HG02623 (cell line): ENCODE results near the gene DCDC1.

Experiments
- ATAC-seq: cut with Tn5 transposase; IDR thresholded peaks from one replicate; pipeline ENCODE4 v1.9.1; 2021; ENCODE audit warnings: moderate library complexity; ENCODE audit not compliant: unreplicated experiment

The DCDC1 gene

GRCh38 chr11:30859669-30860068 is 509.9 kb downstream of the DCDC1 start:
- ATAC-seq = no peak

- no peak for ATAC-seq
Observed at GRCh38 chr11:30855383-30856006, 514.0 kb downstream of the DCDC1 start.

- ATAC-seq = no peak
Observed at GRCh38 chr11:30853439-30853838, 516.1 kb downstream of the DCDC1 start.

DNA sequence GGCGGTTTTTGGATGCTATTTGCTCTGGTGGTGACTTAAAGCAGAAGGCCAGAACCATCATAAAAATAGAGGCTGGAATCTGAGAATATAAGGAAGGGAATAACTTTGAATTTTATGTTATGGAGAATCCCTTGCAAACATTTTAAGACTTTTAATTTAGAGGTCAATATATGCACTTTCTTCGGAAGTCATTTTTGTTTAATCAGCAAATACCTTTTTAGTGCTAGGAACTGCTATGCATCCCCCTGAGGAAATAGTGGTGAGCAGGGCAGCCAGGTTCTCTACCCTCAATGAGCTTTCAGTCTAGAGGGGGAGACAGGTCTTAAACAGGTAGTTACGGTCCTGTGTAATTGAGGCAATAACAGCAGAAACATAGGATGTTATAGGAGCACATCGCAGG is 516.9 kb downstream of the DCDC1 start:
- no peak for ATAC-seq

- ATAC-seq = no peak
Observed at GRCh38 chr11:30852091-30852490, 517.4 kb downstream of the DCDC1 start.

- no peak for ATAC-seq
Observed at GRCh38 chr11:30837252-30837651, 532.3 kb downstream of the DCDC1 start.

GRCh38 chr11:30832831-30833230 is 536.7 kb downstream of the DCDC1 start:
- ATAC-seq = no peak

- no peak for ATAC-seq
Observed at GRCh38 chr11:30830681-30831080, 538.9 kb downstream of the DCDC1 start.

- ATAC-seq = no peak
Observed at GRCh38 chr11:30826911-30827310, 542.6 kb downstream of the DCDC1 start.

DNA sequence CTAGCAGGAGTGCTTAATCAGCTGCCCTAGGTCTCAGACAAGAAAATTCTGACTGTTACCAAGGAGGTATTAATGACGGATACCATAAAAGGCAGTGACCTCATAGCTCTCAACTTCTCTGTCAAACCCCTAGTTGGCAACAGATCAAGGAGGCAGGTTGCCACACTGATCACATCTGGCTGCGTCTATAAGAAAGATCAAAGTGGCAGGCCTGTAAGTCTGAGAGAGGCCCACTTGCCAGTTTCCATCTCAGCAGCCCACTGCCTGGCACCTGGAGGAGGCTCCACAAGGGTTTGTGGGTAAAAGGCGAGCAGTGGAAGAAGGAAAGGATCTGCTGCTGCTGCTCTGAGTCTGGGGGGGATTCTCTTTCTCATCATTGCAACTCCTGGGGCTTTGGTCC is 543.8 kb downstream of the DCDC1 start:
- ATAC-seq = no peak

DNA sequence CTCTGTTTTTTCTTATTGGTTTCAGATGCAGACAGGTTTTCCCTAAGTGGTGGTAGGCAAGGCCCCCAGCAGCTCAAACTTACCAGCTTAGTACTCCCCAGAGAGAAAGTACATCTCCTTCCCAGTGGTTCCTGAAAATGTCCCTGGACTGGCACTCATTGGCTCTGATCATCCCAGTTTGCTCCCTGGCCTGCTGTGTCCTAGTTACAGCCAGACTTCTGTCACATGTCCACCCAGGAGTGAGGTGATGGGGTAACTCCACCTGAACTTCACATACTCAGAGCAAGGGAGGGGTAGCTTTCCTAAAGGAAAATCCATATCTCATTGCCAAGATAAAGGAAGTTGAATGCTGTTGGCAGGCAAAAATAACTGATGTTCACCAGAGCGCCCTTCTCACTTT is 546.4 kb downstream of the DCDC1 start:
- ATAC-seq = no peak

DNA sequence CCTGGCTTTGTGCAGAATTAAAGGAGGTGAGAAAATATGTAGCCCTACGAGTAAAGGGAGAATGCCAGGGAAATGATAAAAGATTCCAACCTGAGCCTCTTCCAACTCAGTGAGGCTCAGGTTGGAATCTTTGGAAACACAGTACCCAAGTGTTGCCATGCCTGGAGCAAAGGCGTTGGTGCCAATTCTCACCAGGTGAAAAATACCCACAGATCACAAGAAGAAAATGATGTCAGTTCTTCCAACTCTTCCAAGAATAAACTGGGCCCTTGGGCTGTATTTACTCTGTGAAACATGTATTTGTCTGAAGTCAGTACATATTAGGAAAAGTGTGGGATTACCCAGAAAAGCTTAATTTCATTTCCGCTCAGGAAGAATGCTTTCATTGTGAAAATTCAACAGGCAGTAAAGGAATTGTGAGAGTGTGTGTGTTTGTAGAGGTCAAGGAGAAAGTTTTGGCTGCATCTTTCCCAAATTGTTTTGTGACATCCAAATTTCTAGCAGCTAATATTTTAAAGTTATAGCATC is 548.0 kb downstream of the DCDC1 start:
- ATAC-seq = no peak

- no peak for ATAC-seq
Observed at GRCh38 chr11:30818721-30819120, 550.8 kb downstream of the DCDC1 start.

DNA sequence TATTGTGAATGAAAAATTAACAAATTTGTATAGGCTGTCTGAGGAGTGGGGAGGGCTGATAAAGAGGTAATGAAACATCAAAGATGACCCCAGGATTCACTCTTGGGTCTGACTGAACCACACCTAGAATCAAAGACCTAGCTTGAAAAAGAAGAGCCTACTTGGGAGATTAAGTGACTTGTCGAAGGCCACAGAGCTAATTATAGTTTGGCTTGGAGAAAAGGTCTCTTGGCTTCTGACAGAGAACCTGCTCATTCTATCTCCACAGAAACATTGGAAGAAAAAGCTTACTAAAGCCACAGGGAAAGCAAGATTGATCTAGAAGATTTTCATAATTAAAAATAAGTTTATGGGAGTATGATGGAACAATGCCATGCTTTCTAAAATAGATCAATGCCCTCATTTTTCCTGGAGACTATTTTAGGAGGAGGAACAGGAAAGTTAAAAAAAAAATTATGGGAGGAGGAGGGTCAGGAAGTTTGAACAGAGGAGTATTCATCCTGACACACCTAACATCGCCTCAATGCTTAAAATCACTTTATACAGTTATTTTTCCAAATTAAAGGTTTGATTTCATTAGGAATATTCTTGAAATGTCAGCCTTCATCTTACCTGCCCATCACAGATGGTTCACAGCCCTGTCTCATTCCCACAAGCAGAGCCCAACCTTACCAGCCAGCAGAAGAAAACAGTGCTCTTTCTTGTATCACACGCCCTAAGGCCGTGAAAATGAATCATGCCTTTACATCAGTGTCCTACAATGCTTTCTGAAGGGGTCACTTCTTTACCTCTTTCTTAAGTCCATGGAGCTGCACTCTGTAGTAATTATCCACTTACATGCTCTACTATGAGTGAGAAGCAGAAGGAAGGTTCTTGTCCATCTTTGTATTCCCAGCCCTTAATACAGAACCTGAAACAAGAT is 552.3 kb downstream of the DCDC1 start:
- no peak for ATAC-seq

GRCh38 chr11:30815619-30816018 is 553.9 kb downstream of the DCDC1 start:
- ATAC-seq = no peak

DNA sequence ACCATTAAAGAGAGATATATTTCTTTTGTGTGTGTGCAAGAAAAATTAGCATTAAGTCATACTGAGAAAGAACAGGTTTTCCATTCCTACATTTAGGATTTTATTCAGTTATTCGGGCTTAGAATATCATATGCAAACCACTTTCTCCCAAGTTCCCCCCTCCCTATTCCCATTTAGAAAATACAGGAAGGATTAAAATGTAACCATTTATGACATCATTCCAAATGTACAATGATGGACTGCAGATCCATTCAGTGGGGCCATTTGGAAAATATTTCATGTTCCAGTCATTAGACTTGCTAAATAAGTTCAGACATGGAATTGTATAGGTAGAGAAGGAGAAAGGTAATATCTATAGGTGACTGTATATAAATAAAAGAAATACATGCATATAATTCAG is 554.8 kb downstream of the DCDC1 start:
- no peak for ATAC-seq
